Prostate gland (tissue), 2 donors: ENCODE data around the gene TRPV4. TPM values are rescaled to one million over a fixed set of nuclear protein-coding genes. Genes with fewer than 3 reads are reported as not detected.

Source experiments
- DNase-seq: peaks from one replicate; pipeline ENCODE4 v3.0.0-alpha.2; 2019; ENCODE audit warnings: low spot score
- H3K27ac ChIP-seq, 2 donors: fragments of 200-600 bp; sonication (generic); 2 replicates each; pipeline ENCODE4 v1.5.1; 2017 to 2019
- H3K27me3 ChIP-seq: fragments of 200-600 bp; sonication (generic); replicated peaks from 2 replicates; pipeline ENCODE4 v1.5.1; 2019; ENCODE audit not compliant: insufficient read depth
- H3K36me3 ChIP-seq, 2 donors: fragments of 200-600 bp; sonication (generic); 1 replicate in 1 of 2; 2 replicates in 1 of 2; pipeline versions ENCODE4 v1.5.1 to v1.8.1; 2017 to 2019
- H3K4me1 ChIP-seq: fragments of 200-600 bp; sonication (generic); replicated peaks from 2 replicates; pipeline ENCODE4 v1.5.1; 2019
- H3K4me3 ChIP-seq, 2 donors: fragments of 200-600 bp; sonication (generic); 2 replicates each; pipeline ENCODE4 v1.5.1; 2017 to 2019
- H3K9me3 ChIP-seq: fragments of 200-600 bp; sonication (generic); 2 replicates; pipeline ENCODE4 v1.5.1; 2017
- POLR2A ChIP-seq: fragments of 450-650 bp; IDR thresholded peaks from one replicate; pipeline ENCODE4 v1.6.1; 2016; ENCODE audit warnings: antibody characterized with exemption, mild to moderate bottlenecking
- POLR2AphosphoS5 ChIP-seq: sonication (generic); formaldehyde crosslinking; IDR thresholded peaks from one replicate; pipeline ENCODE4 v1.6.1; 2017; ENCODE audit warnings: antibody characterized with exemption
- WGBS: methylation state at CpG from one replicate; pipeline ENCODE4 v1.1.5; 2018; 5-methylcytosine and 5-hydroxymethylcytosine counted together
- intact Hi-C: fragments of 100-400 bp; cut with DNase I; formaldehyde crosslinking; loops from one replicate; pipeline ENCODE4 v1.14.2; 2022
- total RNA-seq, 2 donors: library from RNA; depleted of rRNA; stranded (reverse); fragments of >200 nt; gene quantifications; one replicate each; pipeline ENCODE4 v1.1.0, GENCODE V29; 2016
- TF ChIP-seq, protein P1 (sequence below), 4 experiments: fragments of 200-600 bp in 2 of 4; fragments of 450-650 bp in 2 of 4; sonication (generic) in 2 of 4; IDR thresholded peaks; 1 replicate in 3 of 4; 2 replicates in 1 of 4; pipeline ENCODE4 v1.5.1; 2016 to 2019; ENCODE audit warnings: antibody characterized with exemption in 4 of 4, mild to moderate bottlenecking in 2 of 4, moderate library complexity in 2 of 4

The TRPV4 gene
- total RNA-seq, 2 donors from 2014 or later, result 4.6 to 8.0 TPM

DNA sequence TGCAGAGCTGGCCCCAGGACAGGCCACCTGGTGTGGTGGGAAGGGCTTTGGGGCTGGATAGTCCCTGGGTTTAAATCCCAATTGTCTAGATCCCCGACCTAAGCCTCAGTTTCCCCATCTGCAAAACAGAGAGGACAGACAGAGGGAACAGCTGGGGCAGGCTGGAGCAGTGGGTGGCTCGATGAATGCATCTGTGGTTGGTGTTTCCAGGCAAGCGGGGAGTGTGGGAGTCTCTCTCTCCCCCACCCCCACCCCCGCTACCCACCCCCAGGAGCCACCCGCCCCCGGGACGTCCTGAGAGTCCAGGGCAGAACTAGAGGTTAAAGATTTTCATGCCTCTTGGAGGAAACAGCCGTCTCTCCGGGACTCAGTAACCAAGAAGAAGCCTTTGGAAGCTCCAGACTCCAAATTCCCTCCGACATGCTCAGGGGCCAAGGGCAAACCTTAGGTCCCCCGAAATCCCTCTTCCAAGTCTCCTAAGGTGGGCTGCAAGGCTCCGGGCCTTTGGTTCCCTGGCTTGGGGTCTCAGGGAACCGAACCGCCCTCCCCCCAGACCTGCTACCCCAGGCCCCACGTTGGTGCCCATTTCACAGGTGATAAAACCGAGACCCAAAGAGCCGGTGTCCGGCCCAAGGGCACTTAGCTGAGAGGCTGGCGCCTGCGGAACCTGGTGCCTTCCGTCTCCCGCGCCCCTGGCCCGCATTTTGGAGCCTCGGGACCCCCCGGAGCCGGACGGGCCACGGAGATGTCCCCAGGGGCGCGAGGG, 474 bp downstream of the TRPV4 start:
- H3K27ac ChIP-seq, result peak overlapping the region in 1 of 2 donors; percentile 43
- no peaks in the 10 kb centered on the region for H3K36me3 ChIP-seq
- intact Hi-C loops, result no loop called here
- peaks cover 3% of the 10 kb centered on the region for H3K4me1 ChIP-seq
- no peaks in the 10 kb centered on the region for H3K27me3 ChIP-seq
- TF ChIP-seq, protein P1, sequence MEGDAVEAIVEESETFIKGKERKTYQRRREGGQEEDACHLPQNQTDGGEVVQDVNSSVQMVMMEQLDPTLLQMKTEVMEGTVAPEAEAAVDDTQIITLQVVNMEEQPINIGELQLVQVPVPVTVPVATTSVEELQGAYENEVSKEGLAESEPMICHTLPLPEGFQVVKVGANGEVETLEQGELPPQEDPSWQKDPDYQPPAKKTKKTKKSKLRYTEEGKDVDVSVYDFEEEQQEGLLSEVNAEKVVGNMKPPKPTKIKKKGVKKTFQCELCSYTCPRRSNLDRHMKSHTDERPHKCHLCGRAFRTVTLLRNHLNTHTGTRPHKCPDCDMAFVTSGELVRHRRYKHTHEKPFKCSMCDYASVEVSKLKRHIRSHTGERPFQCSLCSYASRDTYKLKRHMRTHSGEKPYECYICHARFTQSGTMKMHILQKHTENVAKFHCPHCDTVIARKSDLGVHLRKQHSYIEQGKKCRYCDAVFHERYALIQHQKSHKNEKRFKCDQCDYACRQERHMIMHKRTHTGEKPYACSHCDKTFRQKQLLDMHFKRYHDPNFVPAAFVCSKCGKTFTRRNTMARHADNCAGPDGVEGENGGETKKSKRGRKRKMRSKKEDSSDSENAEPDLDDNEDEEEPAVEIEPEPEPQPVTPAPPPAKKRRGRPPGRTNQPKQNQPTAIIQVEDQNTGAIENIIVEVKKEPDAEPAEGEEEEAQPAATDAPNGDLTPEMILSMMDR (IDR thresholded peaks at IDR 0.05), result no peak
- TF ChIP-seq POLR2AphosphoS5, result no peak
- TF ChIP-seq POLR2A, result no peak
- no peak for DNase-seq
- no peaks in the 10 kb centered on the region for H3K9me3 ChIP-seq
- 16% methylated on average over 13 of the region's 31 CpGs for WGBS
- peak overlapping the region; percentile 37 to 59 for H3K4me3 ChIP-seq

- H3K36me3 ChIP-seq, result no peaks in the 10 kb centered on the region
- no peaks in the 10 kb centered on the region for H3K9me3 ChIP-seq
- WGBS, result 78% methylated on average over 9 of the region's 9 CpGs
- no peak for DNase-seq
- no peak overlapping the region for H3K27ac ChIP-seq
- H3K27me3 ChIP-seq, result no peaks in the 10 kb centered on the region
- no peak overlapping the region for H3K4me3 ChIP-seq
- intact Hi-C loops, result no loop called here
- peaks cover 3% of the 10 kb centered on the region for H3K4me1 ChIP-seq
- TF ChIP-seq, protein P1 (IDR thresholded peaks at IDR 0.05), result no peak
- no peak for TF ChIP-seq POLR2A
- TF ChIP-seq POLR2AphosphoS5, result no peak
Observed at GRCh38 chr12:109831929-109832328, 1.3 kb downstream of the TRPV4 start.

DNA sequence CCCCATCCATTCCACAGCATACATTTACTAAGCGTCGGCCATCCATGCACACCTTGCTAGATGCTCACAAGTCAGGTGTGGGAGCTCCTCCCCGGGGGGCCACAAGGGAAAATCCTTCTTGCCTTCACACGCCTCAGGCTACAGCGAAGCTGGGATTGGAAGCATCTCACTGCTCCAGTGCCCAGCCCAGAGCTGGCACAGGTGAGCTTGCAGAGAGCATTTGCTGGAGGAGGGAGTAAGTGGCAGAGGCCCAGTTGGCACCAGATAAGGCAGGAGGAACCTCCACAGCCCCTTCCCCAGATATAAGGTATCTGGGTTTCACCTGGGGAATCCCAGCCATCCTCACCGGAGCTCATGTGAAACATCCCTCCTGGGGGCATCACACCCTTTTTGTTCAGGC, 1.8 kb downstream of the TRPV4 start:
- no peak overlapping the region for H3K4me3 ChIP-seq
- WGBS, result 46% methylated on average over 6 of the region's 6 CpGs

DNA sequence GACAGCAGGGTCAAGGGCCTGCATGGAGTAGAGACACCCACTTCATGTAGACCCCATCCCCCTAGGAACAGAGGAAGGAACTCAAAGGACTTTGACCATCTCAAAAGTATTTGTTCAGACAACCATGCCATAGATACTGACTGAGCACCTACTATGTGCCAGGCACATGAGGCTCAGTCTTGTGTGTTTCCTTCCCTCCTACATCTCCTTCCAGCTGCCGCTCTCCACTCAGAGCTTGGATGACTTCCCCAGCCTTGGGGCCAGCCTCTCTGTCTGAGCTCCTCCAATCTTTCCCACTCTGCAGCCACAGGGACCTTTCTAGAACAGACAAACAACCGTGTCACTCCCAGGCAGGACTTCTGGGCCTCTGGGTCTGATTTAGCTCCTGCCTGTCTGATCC, 2.5 kb downstream of the TRPV4 start:
- WGBS, result 67% methylated on average over 2 of the region's 2 CpGs
- peaks cover 3% of the 10 kb centered on the region for H3K4me1 ChIP-seq
- no peak overlapping the region for H3K27ac ChIP-seq
- TF ChIP-seq POLR2A (no peak), POLR2AphosphoS5 (no peak)
- TF ChIP-seq, protein P1 (IDR thresholded peaks at IDR 0.05), result no peak
- H3K27me3 ChIP-seq, result no peaks in the 10 kb centered on the region
- no peak overlapping the region for H3K4me3 ChIP-seq
- no peaks in the 10 kb centered on the region for H3K36me3 ChIP-seq
- intact Hi-C loops, result no loop called here
- DNase-seq, result no peak
- no peaks in the 10 kb centered on the region for H3K9me3 ChIP-seq

More for the DNA sequence above, 1.8 kb downstream of the TRPV4 start:
- peaks cover 3% of the 10 kb centered on the region for H3K4me1 ChIP-seq
- no peaks in the 10 kb centered on the region for H3K36me3 ChIP-seq
- H3K9me3 ChIP-seq, result no peaks in the 10 kb centered on the region
- no peaks in the 10 kb centered on the region for H3K27me3 ChIP-seq
- H3K27ac ChIP-seq, result no peak overlapping the region
- DNase-seq, result no peak
- TF ChIP-seq, protein P1 (IDR thresholded peaks at IDR 0.05), result no peak
- TF ChIP-seq POLR2AphosphoS5 (no peak), POLR2A (no peak)
- intact Hi-C loops, result no loop called here

DNA sequence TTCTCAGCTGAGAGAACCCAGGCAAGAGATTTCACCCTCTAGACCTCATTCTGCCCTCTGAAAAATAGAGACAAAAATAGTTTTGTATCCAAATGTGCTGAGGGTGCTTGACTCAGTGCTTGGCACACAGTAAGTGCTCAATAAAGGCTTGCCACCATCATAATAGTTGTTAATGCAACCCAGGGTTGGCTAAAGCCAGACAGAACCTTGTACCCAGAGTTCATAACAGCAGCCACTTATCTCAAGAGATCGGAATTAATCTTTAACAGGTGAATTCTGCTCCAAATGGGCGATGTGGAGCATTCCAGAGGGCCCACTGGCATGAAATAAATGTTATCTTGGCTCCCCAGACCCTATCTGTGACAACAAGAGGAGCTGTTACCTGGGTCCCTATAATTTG, 2.9 kb downstream of the TRPV4 start:
- no peaks in the 10 kb centered on the region for H3K9me3 ChIP-seq
- WGBS, result 62% methylated on average over 2 of the region's 2 CpGs
- TF ChIP-seq POLR2A (no peak), POLR2AphosphoS5 (no peak)
- TF ChIP-seq, protein P1 (IDR thresholded peaks at IDR 0.05), result no peak
- H3K4me3 ChIP-seq, result no peak overlapping the region
- no peak overlapping the region for H3K27ac ChIP-seq
- intact Hi-C loops, result no loop called here
- no peak for DNase-seq
- no peaks in the 10 kb centered on the region for H3K27me3 ChIP-seq
- peaks cover 3% of the 10 kb centered on the region for H3K4me1 ChIP-seq
- no peaks in the 10 kb centered on the region for H3K36me3 ChIP-seq
